ENCODE data around the gene AFMID. TPM values are rescaled to one million over a fixed set of nuclear protein-coding genes. Genes with fewer than 3 reads are reported as not detected.
"Not testable (repeated sequence)": the region's sequence is repeated elsewhere in the genome, so short reads cannot be mapped to it uniquely, and the experiment has no call there.

Gene AFMID
- total RNA-seq, 1 experiment from 2014 or later, result 97.1 TPM

- peaks cover 8% of the 10 kb centered on the region for H3K36me3 ChIP-seq
- H3K4me3 ChIP-seq, result peak overlapping the region; percentile 63
- H3K9me3 ChIP-seq (replicated peaks), result no peaks in the 10 kb centered on the region
- no peaks in the 10 kb centered on the region for H3K27me3 ChIP-seq
- peaks cover 6% of the 10 kb centered on the region; the same call in 1 of the 2 replicates for H3K4me1 ChIP-seq
- H3K27ac ChIP-seq, result no peak overlapping the region
- DNase-seq, result peak; percentile 63 to 74
These were observed 18.0 kb upstream of the AFMID start for GRCh38 chr17:78168903-78169793.

GRCh38 chr17:78170692-78171590 lies 16.2 kb upstream of the AFMID start:
- no peaks in the 10 kb centered on the region for H3K27me3 ChIP-seq
- H3K4me3 ChIP-seq, result no peak overlapping the region
- no peaks in the 10 kb centered on the region for H3K9me3 ChIP-seq (replicated peaks)
- H3K4me1 ChIP-seq, result peaks cover 6% of the 10 kb centered on the region; the same call in 1 of the 2 replicates
- no peak overlapping the region for H3K27ac ChIP-seq
- peaks cover 22% of the 10 kb centered on the region for H3K36me3 ChIP-seq
- DNase-seq, result no peak

GRCh38 chr17:78171591-78172248 lies 15.4 kb upstream of the AFMID start:
- not testable (repeated sequence) for H3K4me3 ChIP-seq; H3K27me3 ChIP-seq; H3K4me1 ChIP-seq; H3K9me3 ChIP-seq (replicated peaks); DNase-seq; H3K27ac ChIP-seq
- peaks cover 28% of the 10 kb centered on the region for H3K36me3 ChIP-seq

GRCh38 chr17:78172249-78173051 lies 14.7 kb upstream of the AFMID start:
- Histone ChIP-seq H3K4me1 (peaks cover 6% of the 10 kb centered on the region; the same call in 1 of the 2 replicates), H3K27ac (no peak overlapping the region), H3K9me3 (replicated peaks) (no peaks in the 10 kb centered on the region), H3K36me3 (peaks cover 35% of the 10 kb centered on the region), H3K4me3 (no peak overlapping the region), H3K27me3 (no peaks in the 10 kb centered on the region)
- no peak for DNase-seq

- DNase-seq, result no peak
- H3K36me3 ChIP-seq, result peaks cover 42% of the 10 kb centered on the region
- no peaks in the 10 kb centered on the region for H3K27me3 ChIP-seq
- peaks cover 6% of the 10 kb centered on the region; the same call in 1 of the 2 replicates for H3K4me1 ChIP-seq
- H3K27ac ChIP-seq, result no peak overlapping the region
- H3K9me3 ChIP-seq (replicated peaks), result no peaks in the 10 kb centered on the region
- H3K4me3 ChIP-seq, result no peak overlapping the region
These were observed 14.0 kb upstream of the AFMID start for GRCh38 chr17:78173097-78173715.

- DNase-seq, result no peak
- no peak overlapping the region for H3K4me3 ChIP-seq
- H3K27me3 ChIP-seq, result no peaks in the 10 kb centered on the region
- no peaks in the 10 kb centered on the region for H3K9me3 ChIP-seq (replicated peaks)
- peaks cover 54% of the 10 kb centered on the region for H3K36me3 ChIP-seq
- peaks cover 6% of the 10 kb centered on the region; the same call in 1 of the 2 replicates for H3K4me1 ChIP-seq
- H3K27ac ChIP-seq, result no peak overlapping the region
These were observed 12.8 kb upstream of the AFMID start for GRCh38 chr17:78174346-78174869.

GRCh38 chr17:78174870-78175642 lies 12.1 kb upstream of the AFMID start:
- Histone ChIP-seq H3K36me3 (peaks cover 60% of the 10 kb centered on the region), H3K4me3 (no peak overlapping the region), H3K4me1 (peaks cover 6% of the 10 kb centered on the region; the same call in 1 of the 2 replicates), H3K9me3 (replicated peaks) (no peaks in the 10 kb centered on the region), H3K27me3 (no peaks in the 10 kb centered on the region), H3K27ac (no peak overlapping the region)
- no peak for DNase-seq

GRCh38 chr17:78175643-78175981 lies 11.6 kb upstream of the AFMID start:
- no peaks in the 10 kb centered on the region for H3K27me3 ChIP-seq
- DNase-seq, result no peak
- H3K4me3 ChIP-seq, result no peak overlapping the region
- H3K4me1 ChIP-seq, result peaks cover 8% of the 10 kb centered on the region; the same call in 1 of the 2 replicates
- H3K27ac ChIP-seq, result no peak overlapping the region
- peaks cover 66% of the 10 kb centered on the region for H3K36me3 ChIP-seq
- H3K9me3 ChIP-seq (replicated peaks), result no peaks in the 10 kb centered on the region

GRCh38 chr17:78176548-78177025 lies 10.6 kb upstream of the AFMID start:
- DNase-seq, result no peak
- no peak overlapping the region for H3K27ac ChIP-seq
- no peak overlapping the region for H3K4me3 ChIP-seq
- no peaks in the 10 kb centered on the region for H3K9me3 ChIP-seq (replicated peaks)
- H3K27me3 ChIP-seq, result no peaks in the 10 kb centered on the region
- peaks cover 76% of the 10 kb centered on the region for H3K36me3 ChIP-seq
- peaks cover 10% of the 10 kb centered on the region; the same call in 1 of the 2 replicates for H3K4me1 ChIP-seq

- no peaks in the 10 kb centered on the region for H3K9me3 ChIP-seq (replicated peaks)
- H3K4me1 ChIP-seq, result peaks cover 5% of the 10 kb centered on the region; the same call in 1 of the 2 replicates
- no peak for DNase-seq
- no peaks in the 10 kb centered on the region for H3K27me3 ChIP-seq
- peaks cover 91% of the 10 kb centered on the region for H3K36me3 ChIP-seq
- no peak overlapping the region for H3K4me3 ChIP-seq
- H3K27ac ChIP-seq, result no peak overlapping the region
These were observed 7.8 kb upstream of the AFMID start for GRCh38 chr17:78179372-78179771.

- Histone ChIP-seq H3K36me3 (peaks cover 92% of the 10 kb centered on the region), H3K27me3 (no peaks in the 10 kb centered on the region), H3K27ac (no peak overlapping the region), H3K9me3 (replicated peaks) (no peaks in the 10 kb centered on the region), H3K4me3 (no peak overlapping the region), H3K4me1 (peaks cover 12% of the 10 kb centered on the region)
- DNase-seq, result no peak
These were observed 7.1 kb upstream of the AFMID start for GRCh38 chr17:78180083-78180482.

GRCh38 chr17:78180508-78180907 lies 6.7 kb upstream of the AFMID start:
- Histone ChIP-seq H3K9me3 (replicated peaks) (no peaks in the 10 kb centered on the region), H3K4me1 (peaks cover 15% of the 10 kb centered on the region), H3K36me3 (peaks cover 91% of the 10 kb centered on the region), H3K27ac (no peak overlapping the region), H3K4me3 (no peak overlapping the region), H3K27me3 (no peaks in the 10 kb centered on the region)
- no peak for DNase-seq

GRCh38 chr17:78182504-78182903 lies 4.7 kb upstream of the AFMID start:
- peaks cover 75% of the 10 kb centered on the region for H3K36me3 ChIP-seq
- H3K4me3 ChIP-seq, result no peak overlapping the region
- no peak for DNase-seq
- H3K27ac ChIP-seq, result no peak overlapping the region
- no peaks in the 10 kb centered on the region for H3K9me3 ChIP-seq (replicated peaks)
- H3K4me1 ChIP-seq, result peaks cover 22% of the 10 kb centered on the region
- no peaks in the 10 kb centered on the region for H3K27me3 ChIP-seq

All from SJCRH30 (cell line).